ENCODE data around the gene GEMIN8. TPM values are rescaled to one million over a fixed set of nuclear protein-coding genes. Genes with fewer than 3 reads are reported as not detected.

The GEMIN8 gene
- total RNA-seq, 1 donor: 17.0 TPM

- no peak overlapping the region for H3K27ac ChIP-seq (ENCODE audit: low read depth, low read length)
- no peak overlapping the region for H3K4me3 ChIP-seq (ENCODE audit: insufficient read depth, low read length)
- H3K4me2 ChIP-seq (ENCODE audit: insufficient read depth, low read length): no peak overlapping the region
- peaks cover 14% of the 10 kb centered on the region for H3K36me3 ChIP-seq (ENCODE audit: insufficient read depth, low read length)
- DNase-seq (ENCODE audit: insufficient read length, low spot score, missing footprints): no peak
- H3K79me2 ChIP-seq (ENCODE audit: insufficient read depth, low read length): no peaks in the 10 kb centered on the region
- no peaks in the 10 kb centered on the region for H3K9me3 ChIP-seq (ENCODE audit: low read depth, low read length)
- H3K27me3 ChIP-seq (ENCODE audit: insufficient read depth, low read length): no peaks in the 10 kb centered on the region
- H4K20me1 ChIP-seq (ENCODE audit: insufficient read depth, low read length): peaks cover 5% of the 10 kb centered on the region
- no peak overlapping the region for H2AFZ ChIP-seq (ENCODE audit: low read length)
- TF ChIP-seq, protein P1, sequence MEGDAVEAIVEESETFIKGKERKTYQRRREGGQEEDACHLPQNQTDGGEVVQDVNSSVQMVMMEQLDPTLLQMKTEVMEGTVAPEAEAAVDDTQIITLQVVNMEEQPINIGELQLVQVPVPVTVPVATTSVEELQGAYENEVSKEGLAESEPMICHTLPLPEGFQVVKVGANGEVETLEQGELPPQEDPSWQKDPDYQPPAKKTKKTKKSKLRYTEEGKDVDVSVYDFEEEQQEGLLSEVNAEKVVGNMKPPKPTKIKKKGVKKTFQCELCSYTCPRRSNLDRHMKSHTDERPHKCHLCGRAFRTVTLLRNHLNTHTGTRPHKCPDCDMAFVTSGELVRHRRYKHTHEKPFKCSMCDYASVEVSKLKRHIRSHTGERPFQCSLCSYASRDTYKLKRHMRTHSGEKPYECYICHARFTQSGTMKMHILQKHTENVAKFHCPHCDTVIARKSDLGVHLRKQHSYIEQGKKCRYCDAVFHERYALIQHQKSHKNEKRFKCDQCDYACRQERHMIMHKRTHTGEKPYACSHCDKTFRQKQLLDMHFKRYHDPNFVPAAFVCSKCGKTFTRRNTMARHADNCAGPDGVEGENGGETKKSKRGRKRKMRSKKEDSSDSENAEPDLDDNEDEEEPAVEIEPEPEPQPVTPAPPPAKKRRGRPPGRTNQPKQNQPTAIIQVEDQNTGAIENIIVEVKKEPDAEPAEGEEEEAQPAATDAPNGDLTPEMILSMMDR (IDR thresholded peaks at IDR 0.05; ENCODE audit: extremely low read depth, low read depth, low read length): no peak
- no peaks in the 10 kb centered on the region for H3K4me1 ChIP-seq (ENCODE audit: insufficient read depth, low read length)
Measured at GRCh38 chrX:14015294-14015693, 14.4 kb downstream of the GEMIN8 start.

GRCh38 chrX:14014526-14014925 is 15.2 kb downstream of the GEMIN8 start:
- Histone ChIP-seq H3K4me1 (ENCODE audit: insufficient read depth, low read length) (no peaks in the 10 kb centered on the region), H3K27me3 (ENCODE audit: insufficient read depth, low read length) (no peaks in the 10 kb centered on the region), H2AFZ (ENCODE audit: low read length) (no peak overlapping the region), H3K4me2 (ENCODE audit: insufficient read depth, low read length) (no peak overlapping the region), H3K4me3 (ENCODE audit: insufficient read depth, low read length) (no peak overlapping the region), H3K9me3 (ENCODE audit: low read depth, low read length) (no peaks in the 10 kb centered on the region), H3K36me3 (ENCODE audit: insufficient read depth, low read length) (peaks cover 10% of the 10 kb centered on the region), H4K20me1 (ENCODE audit: insufficient read depth, low read length) (peaks cover 5% of the 10 kb centered on the region), H3K27ac (ENCODE audit: low read depth, low read length) (no peak overlapping the region), H3K79me2 (ENCODE audit: insufficient read depth, low read length) (no peaks in the 10 kb centered on the region)
- TF ChIP-seq, protein P1 (IDR thresholded peaks at IDR 0.05; ENCODE audit: extremely low read depth, low read depth, low read length): no peak
- DNase-seq (ENCODE audit: insufficient read length, low spot score, missing footprints): no peak

DNA sequence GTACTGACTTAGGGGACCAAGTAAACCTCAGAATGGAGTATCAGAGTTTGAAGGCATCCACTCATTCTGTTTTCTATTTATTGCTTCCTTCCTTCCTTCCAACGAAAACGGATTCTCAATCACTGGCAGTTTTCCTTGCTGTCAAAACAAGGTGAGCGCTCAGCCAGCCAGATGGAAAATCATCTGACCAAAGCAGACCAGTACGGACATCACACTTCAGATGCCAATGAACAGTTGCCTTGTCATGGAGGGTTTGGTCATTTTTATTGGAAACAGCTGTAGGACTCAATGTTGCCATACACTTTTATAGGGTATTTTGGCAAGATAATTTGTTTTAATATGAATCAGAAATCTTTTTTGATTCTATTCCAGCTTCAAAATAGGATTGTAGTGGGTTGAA is 16.6 kb downstream of the GEMIN8 start:
- H2AFZ ChIP-seq (ENCODE audit: low read length): no peak overlapping the region
- TF ChIP-seq, protein P1 (IDR thresholded peaks at IDR 0.05; ENCODE audit: extremely low read depth, low read depth, low read length): no peak
- no peak overlapping the region for H3K4me2 ChIP-seq (ENCODE audit: insufficient read depth, low read length)
- no peak overlapping the region for H3K4me3 ChIP-seq (ENCODE audit: insufficient read depth, low read length)
- DNase-seq (ENCODE audit: insufficient read length, low spot score, missing footprints): no peak
- H3K36me3 ChIP-seq (ENCODE audit: insufficient read depth, low read length): peaks cover 14% of the 10 kb centered on the region
- H3K27ac ChIP-seq (ENCODE audit: low read depth, low read length): no peak overlapping the region
- H3K79me2 ChIP-seq (ENCODE audit: insufficient read depth, low read length): no peaks in the 10 kb centered on the region
- H3K4me1 ChIP-seq (ENCODE audit: insufficient read depth, low read length): no peaks in the 10 kb centered on the region
- no peaks in the 10 kb centered on the region for H3K9me3 ChIP-seq (ENCODE audit: low read depth, low read length)
- no peaks in the 10 kb centered on the region for H3K27me3 ChIP-seq (ENCODE audit: insufficient read depth, low read length)
- peaks cover 5% of the 10 kb centered on the region for H4K20me1 ChIP-seq (ENCODE audit: insufficient read depth, low read length)

DNA sequence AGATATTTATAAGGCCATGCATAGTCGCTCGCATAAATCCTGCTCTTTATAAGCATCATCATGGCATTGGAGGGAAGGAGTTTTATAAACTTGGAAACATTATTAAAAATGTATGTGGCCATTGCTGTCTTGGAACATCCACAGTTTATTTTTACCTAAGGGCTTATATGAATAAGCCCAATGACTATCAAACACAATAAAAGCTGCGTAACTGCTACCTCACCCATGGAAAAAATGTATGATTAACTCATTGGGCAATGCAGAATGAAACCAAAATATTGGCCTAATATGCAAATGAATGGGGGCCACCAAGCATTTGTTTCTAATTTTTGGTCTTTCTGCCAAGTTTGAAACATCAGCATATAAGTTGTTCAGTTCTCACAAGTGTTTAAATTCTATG is 19.1 kb downstream of the GEMIN8 start:
- Histone ChIP-seq H3K4me3 (ENCODE audit: insufficient read depth, low read length) (no peak overlapping the region), H2AFZ (ENCODE audit: low read length) (no peak overlapping the region), H3K27ac (ENCODE audit: low read depth, low read length) (no peak overlapping the region), H3K27me3 (ENCODE audit: insufficient read depth, low read length) (no peaks in the 10 kb centered on the region), H3K9me3 (ENCODE audit: low read depth, low read length) (no peaks in the 10 kb centered on the region), H3K4me2 (ENCODE audit: insufficient read depth, low read length) (no peak overlapping the region), H3K36me3 (ENCODE audit: insufficient read depth, low read length) (peaks cover 7% of the 10 kb centered on the region), H3K79me2 (ENCODE audit: insufficient read depth, low read length) (no peaks in the 10 kb centered on the region), H4K20me1 (ENCODE audit: insufficient read depth, low read length) (no peaks in the 10 kb centered on the region), H3K4me1 (ENCODE audit: insufficient read depth, low read length) (no peaks in the 10 kb centered on the region)
- TF ChIP-seq, protein P1 (IDR thresholded peaks at IDR 0.05; ENCODE audit: extremely low read depth, low read depth, low read length): no peak
- DNase-seq (ENCODE audit: insufficient read length, low spot score, missing footprints): no peak
